NB4 (cell line): ENCODE results near the gene POLR2L.

Source experiments
- CTCF ChIP-seq: IDR thresholded peaks from one replicate; pipeline ENCODE4 v1.5.1; 2012; ENCODE audit warnings: low read depth, low read length
- POLR2A ChIP-seq: IDR thresholded peaks from 2 replicates; pipeline ENCODE4 v1.6.1; 2011; ENCODE audit warnings: mild to moderate bottlenecking; ENCODE audit not compliant: insufficient read length; ENCODE audit errors: extremely low read depth

- TF ChIP-seq CTCF, result no peak
- no peak for TF ChIP-seq POLR2A
Observed at GRCh38 chr11:858762-859339, 16.5 kb upstream of the POLR2L start.
